GM21529 (cell line): Measurements from ENCODE around the gene XXYLT1.
"Not testable (repeated sequence)": the region's sequence is repeated elsewhere in the genome, so short reads cannot be mapped to it uniquely, and the experiment has no call there.

Experiments used
- ATAC-seq: cut with Tn5 transposase; IDR thresholded peaks from one replicate; pipeline ENCODE4 v1.9.1; 2021; ENCODE audit not compliant: unreplicated experiment

Gene XXYLT1

GRCh38 chr3:195116407-195117185 is 154.4 kb downstream of the XXYLT1 start:
- no peak for ATAC-seq

GRCh38 chr3:195115600-195116406 is 155.2 kb downstream of the XXYLT1 start:
- no peak for ATAC-seq

DNA sequence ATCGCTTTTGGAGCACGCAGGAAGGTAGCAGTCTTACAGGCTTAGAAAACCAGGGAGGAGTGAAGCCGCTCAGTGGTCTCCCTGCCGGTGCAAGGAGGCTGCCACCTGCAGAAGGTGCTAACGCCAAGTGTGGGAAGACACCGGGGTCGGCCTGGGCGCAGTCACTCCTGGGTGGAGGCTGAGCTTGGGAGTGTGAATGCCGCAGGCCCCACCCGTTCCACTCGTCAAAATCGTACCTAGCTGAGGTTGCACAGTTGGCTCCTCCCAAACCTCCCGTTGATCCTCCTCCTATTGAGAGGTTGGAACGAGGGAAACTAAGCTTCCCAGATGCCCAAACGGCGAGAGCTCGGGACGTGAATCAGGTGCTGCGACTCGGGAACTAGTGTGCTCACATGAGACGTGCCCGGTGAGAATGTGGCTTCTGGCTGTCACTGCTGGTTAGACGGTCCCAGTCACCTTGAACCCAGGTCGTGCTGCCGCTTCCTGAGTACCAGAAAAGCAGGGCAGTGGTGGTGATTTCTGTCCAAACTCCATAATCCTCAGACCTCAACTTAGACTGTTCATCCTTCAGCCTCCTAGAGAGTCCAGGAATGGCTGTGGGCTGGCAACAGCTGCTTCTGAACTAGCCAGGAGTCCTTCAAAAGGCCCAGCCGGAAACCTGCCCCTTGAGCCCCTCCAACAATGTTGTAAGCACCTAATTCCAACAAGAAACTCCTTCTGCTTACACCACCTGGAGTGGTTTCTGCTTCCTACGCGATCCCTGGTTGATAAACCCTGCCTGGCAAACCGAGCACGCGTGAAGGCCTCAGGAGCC is 156.0 kb downstream of the XXYLT1 start:
- ATAC-seq = no peak

DNA sequence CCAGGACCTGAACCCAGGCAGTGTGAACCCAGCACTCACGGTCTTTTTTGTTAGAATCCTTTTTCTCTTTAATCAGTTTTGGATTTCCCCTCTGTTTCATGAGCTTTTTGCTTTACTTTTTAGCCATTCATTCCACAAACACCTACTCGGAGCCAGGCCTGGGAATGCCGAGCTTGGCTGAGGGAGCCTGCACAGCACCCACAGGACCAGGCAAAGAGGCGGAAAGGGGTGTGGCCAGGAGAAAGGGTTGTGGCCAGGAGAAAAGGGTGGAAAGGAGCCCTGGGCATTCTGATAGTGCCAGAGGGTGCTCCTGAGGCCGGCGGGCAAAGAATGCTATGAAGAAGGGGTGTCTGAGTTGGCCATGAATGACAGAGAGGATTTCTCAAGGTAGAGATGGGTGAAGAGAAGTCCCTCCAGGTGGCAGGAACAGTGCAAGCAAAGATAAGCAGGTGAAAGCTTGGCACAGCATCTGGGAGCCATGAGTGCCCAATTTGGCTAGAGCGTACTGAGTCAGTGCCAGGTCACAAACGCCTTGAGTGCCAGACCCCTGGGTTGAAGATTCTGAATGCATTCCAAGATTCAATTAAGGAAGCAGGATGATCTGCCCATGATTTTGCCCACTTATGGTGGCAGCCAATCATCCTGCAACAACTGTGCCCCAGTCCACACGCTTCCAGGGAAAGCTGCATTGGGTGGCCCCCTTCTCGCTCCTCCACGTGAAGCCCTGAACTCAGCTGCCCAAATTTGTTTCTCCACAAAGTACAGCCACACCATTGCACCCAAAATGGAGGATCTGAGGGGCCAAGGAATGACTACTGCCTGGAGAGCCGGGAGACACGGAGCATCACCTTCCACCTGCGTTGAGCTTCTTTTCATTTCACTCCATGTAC is 157.2 kb downstream of the XXYLT1 start:
- ATAC-seq = no peak

DNA sequence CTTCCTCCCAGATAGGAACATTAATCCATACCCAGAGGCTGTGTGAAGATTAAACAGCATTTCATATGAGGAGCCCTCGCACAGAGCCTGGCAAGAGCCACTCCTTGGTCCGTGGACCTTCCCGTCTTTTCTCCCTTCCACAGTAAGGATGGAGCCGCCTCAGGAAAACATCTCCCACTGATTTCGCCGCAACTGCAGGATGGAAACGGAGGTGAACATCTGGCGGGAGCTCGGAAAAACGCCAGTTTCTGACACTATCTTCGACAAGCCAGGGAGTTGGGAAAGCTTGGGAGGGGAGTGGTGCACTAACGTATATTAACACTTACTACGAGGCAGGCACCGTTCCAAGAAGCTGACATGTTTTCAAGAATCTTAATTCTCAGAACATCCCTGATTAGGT is 157.9 kb downstream of the XXYLT1 start:
- no peak for ATAC-seq

- no peak for ATAC-seq
Measured at GRCh38 chr3:195112361-195112791, 158.6 kb downstream of the XXYLT1 start.

GRCh38 chr3:195111766-195112165 is 159.2 kb downstream of the XXYLT1 start:
- ATAC-seq = no peak

GRCh38 chr3:195111319-195111705 is 159.6 kb downstream of the XXYLT1 start:
- ATAC-seq = no peak

DNA sequence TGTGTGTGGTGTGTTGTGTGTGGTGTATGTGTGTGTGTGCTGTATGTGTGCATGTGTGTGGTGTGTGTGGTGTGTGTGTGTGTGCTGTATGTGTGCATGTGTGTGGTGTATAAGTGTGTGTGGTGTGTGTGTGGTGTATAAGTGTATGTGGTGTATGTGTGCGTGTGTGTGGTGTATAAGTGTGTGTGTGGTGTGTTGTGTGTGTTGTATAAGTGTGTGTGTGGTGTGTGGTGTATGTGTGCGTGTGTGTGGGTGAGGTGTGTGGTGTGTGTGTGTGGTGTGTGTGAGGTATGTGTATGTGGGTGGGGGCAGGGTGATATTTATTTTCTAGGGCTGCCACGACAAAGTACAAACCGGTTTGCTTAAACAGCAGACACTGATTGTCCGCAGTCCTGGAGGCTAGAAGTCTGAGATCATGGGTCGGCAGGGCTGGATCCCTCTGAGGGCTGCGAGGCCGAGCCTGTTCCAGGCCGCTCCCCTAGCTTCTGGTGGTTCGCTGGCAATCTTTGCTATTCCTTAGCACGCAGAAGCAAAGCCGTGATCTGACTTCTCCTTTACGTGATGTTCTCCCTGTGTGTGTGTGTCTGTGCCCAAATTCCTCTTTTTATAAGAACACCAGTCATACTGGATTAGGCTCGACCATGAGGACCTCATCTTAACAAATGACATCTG is 160.2 kb downstream of the XXYLT1 start:
- ATAC-seq = no peak

GRCh38 chr3:195109098-195109657 is 161.8 kb downstream of the XXYLT1 start:
- no peak for ATAC-seq

- no peak for ATAC-seq
Measured at GRCh38 chr3:195107593-195107992, 163.4 kb downstream of the XXYLT1 start.

DNA sequence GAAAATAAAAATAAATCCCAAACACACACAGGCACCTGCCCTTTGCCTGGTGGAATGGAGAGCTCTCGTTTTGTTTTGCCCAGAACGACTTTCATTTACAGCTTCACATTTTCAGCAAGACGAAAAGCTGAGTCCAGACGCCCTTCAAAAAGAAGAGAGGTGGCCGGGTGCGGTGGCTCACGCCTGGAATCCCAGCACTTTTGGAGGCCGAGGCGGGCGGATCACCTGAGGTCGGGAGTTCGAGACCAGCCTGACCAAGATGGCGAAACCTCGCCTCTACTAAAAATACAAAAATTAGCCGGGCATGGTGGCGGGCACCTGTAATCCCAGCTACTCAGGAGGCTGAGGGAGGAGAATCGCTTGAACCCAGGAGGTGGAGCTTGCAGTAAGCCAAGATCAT is 163.9 kb downstream of the XXYLT1 start:
- not testable (repeated sequence) for ATAC-seq

DNA sequence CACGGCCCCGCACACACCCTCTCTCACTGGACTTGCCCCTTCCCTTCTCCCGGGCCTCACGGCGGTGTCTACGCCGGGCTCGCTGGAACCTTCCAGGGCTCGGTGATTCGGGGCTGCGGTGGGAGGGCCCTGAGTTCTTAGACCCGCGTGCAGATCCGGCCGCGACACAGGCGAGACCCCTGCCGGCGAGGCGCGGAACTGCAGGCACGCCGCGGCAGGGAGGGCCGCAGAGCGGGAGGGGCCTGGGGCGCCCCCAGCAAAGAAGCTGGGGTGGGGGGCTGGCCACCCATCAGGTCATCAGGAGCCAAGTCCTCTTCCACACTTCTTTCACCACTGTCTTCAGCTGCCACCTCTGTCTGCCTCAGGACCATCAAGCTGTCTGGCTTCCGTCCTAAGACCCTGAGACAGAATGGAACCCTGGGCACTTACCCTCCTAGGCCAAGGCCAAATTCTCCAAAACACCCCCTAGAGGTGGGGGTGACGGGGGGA is 164.5 kb downstream of the XXYLT1 start:
- ATAC-seq = no peak

GRCh38 chr3:195105841-195106417 is 165.0 kb downstream of the XXYLT1 start:
- no peak for ATAC-seq

DNA sequence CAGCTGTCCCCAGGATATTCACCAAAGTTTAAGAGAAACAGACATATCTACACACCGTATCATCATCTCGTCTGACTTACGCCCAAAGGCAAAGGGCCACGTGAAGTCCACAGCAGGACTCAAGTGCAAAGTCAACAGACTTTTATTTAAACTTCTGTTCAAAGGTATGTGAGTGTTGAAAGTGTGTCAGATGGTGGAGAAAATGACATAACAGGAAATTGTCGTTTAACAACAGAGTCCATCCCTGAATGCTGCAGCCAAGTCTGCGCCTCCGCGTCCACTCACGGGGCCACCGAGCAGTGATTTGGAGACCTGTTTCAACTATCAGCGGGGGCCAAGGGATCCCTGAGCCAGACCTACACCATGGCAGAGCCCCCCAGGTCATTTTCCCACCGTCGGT is 165.6 kb downstream of the XXYLT1 start:
- no peak for ATAC-seq

- ATAC-seq = no peak
Measured at GRCh38 chr3:195104340-195104739, 166.6 kb downstream of the XXYLT1 start.

DNA sequence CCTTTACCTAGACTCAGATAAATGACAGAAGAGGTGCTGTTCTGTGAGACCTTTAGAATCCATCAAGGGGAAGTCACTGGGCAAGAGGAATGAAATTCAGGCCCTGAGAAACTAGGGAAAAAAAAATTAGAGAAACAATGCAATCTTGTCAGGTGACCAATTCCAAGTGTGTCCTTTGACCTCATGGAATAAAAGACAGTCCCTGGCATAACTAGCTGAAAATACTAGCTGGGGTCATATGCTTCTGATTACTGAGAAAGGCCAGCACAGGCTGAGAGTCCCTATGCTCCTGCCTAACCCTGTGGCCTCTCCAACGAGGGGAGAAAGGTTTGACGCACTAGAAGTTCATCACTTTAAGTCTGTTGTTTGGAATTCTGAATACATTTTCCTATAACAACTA is 167.3 kb downstream of the XXYLT1 start:
- no peak for ATAC-seq

DNA sequence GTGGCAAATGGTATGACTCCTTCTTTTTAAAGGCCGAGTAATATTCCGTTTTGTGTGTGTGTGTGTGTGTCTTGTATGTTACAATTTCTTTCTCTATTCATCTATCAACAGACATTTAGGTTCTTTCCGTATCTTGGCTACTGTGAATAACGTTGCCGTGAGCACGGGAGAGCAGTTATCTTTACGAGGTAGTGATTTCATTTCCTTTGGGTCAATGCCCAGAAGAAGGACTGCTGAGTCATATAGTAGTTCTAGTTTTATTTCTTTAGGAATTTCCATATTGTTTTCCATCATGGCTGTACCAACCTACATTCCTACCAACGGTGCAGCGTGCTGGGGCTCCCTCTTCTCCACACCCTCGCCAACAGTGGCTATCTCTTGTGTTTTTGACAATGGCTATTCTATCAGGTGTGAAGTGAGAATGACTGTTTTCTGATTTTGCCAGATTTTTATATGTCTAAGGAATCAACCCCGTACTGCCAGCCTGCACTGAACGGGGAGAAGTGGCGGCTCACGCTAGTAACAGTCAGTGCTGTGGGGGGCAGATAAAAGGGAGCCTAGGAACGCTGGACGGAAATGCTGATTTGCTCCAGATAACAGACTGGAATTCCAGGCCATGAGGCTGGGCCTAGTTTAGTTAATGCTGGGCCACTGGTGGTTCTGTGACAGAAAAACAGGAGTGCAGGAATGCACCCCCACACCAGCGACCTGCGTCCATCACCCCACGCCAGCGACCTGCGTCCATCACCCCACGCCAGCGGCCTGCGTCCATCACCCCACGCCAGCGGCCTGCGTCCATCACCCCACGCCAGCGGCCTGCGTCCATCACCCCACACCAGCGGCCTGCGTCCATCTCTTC is 168.1 kb downstream of the XXYLT1 start:
- no peak for ATAC-seq
